Measurements from ENCODE around the gene FAM124B.

FAM124B gene
- 0.56 reads per million for total RNA-seq

GRCh38 chr2:224401641-224402342 is at the start of gene FAM124B:
FAM124B (minus strand) TSS chr2:224402107; CDS start chr2:224401768, 339 bp downstream.
- peak; percentile 4 for DNase-seq

- no peak for DNase-seq
Measured at GRCh38 chr2:224449212-224450147, 47.6 kb upstream of the FAM124B start.

GRCh38 chr2:224448236-224448635 is 46.3 kb upstream of the FAM124B start:
- DNase-seq = no peak

- DNase-seq = no peak
Measured at GRCh38 chr2:224444783-224445182, 42.9 kb upstream of the FAM124B start.

GRCh38 chr2:224444021-224444420 is 42.1 kb upstream of the FAM124B start:
- DNase-seq = no peak

GRCh38 chr2:224442071-224442967 is 40.4 kb upstream of the FAM124B start:
- DNase-seq = no peak

GRCh38 chr2:224440988-224441387 is 39.1 kb upstream of the FAM124B start:
- DNase-seq = no peak

GRCh38 chr2:224438726-224439125 is 36.8 kb upstream of the FAM124B start:
- DNase-seq = no peak

- DNase-seq = no peak
Measured at GRCh38 chr2:224436634-224437033, 34.7 kb upstream of the FAM124B start.

GRCh38 chr2:224434618-224435017 is 32.7 kb upstream of the FAM124B start:
- DNase-seq = no peak

- no peak for DNase-seq
Measured at GRCh38 chr2:224433442-224433841, 31.5 kb upstream of the FAM124B start.

GRCh38 chr2:224432003-224432579 is 30.2 kb upstream of the FAM124B start:
- DNase-seq = no peak

GRCh38 chr2:224429441-224429810 is 27.5 kb upstream of the FAM124B start:
- DNase-seq = no peak

- DNase-seq = no peak
Measured at GRCh38 chr2:224428787-224429440, 27.0 kb upstream of the FAM124B start.

- DNase-seq = no peak
Measured at GRCh38 chr2:224427471-224427870, 25.6 kb upstream of the FAM124B start.

- DNase-seq = no peak
Measured at GRCh38 chr2:224426656-224427055, 24.7 kb upstream of the FAM124B start.

- no peak for DNase-seq
Measured at GRCh38 chr2:224421065-224421464, 19.2 kb upstream of the FAM124B start.

GRCh38 chr2:224417947-224418346 is 16.0 kb upstream of the FAM124B start:
- no peak for DNase-seq

- DNase-seq = no peak
Measured at GRCh38 chr2:224417361-224417729, 15.4 kb upstream of the FAM124B start.

GRCh38 chr2:224416656-224417360 is 14.9 kb upstream of the FAM124B start:
- no peak for DNase-seq

- DNase-seq = no peak
Measured at GRCh38 chr2:224413381-224413780, 11.5 kb upstream of the FAM124B start.

Data from effector CD4-positive, alpha-beta T cell (primary cell).